Measurements from ENCODE around the gene ETV5.

DNA sequence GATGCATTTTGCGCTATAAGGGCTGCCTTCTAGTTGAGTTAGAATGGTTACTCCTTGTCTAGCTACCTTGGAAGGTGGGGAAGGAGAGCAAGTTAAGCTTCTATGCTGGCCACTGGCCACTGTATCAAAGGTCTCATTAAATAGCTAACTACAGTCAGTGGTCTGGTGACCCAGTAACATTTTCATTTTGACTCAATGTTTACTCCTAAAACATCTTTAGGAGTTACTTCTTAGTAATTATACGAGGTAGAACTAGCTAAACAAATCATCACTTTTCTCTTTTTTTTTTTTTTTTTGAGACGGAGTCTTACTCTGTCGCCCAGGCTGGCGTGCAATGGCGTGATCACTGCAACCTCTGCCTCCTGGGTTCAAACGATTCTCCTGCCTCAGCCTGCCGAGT, 26.7 kb downstream of the ETV5 start:
- TF ChIP-seq, protein P1, sequence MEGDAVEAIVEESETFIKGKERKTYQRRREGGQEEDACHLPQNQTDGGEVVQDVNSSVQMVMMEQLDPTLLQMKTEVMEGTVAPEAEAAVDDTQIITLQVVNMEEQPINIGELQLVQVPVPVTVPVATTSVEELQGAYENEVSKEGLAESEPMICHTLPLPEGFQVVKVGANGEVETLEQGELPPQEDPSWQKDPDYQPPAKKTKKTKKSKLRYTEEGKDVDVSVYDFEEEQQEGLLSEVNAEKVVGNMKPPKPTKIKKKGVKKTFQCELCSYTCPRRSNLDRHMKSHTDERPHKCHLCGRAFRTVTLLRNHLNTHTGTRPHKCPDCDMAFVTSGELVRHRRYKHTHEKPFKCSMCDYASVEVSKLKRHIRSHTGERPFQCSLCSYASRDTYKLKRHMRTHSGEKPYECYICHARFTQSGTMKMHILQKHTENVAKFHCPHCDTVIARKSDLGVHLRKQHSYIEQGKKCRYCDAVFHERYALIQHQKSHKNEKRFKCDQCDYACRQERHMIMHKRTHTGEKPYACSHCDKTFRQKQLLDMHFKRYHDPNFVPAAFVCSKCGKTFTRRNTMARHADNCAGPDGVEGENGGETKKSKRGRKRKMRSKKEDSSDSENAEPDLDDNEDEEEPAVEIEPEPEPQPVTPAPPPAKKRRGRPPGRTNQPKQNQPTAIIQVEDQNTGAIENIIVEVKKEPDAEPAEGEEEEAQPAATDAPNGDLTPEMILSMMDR (tag by site-specific recombination; IDR thresholded peaks at IDR 0.05) = no peak
- TF ChIP-seq, protein P2, sequence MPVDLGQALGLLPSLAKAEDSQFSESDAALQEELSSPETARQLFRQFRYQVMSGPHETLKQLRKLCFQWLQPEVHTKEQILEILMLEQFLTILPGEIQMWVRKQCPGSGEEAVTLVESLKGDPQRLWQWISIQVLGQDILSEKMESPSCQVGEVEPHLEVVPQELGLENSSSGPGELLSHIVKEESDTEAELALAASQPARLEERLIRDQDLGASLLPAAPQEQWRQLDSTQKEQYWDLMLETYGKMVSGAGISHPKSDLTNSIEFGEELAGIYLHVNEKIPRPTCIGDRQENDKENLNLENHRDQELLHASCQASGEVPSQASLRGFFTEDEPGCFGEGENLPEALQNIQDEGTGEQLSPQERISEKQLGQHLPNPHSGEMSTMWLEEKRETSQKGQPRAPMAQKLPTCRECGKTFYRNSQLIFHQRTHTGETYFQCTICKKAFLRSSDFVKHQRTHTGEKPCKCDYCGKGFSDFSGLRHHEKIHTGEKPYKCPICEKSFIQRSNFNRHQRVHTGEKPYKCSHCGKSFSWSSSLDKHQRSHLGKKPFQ (tag by site-specific recombination; IDR thresholded peaks at IDR 0.05) = no peak
- no peak for TF ChIP-seq ZNF791 (tag by site-specific recombination; IDR thresholded peaks at IDR 0.05)
- no peak for TF ChIP-seq ZNF23 (tag by site-specific recombination; IDR thresholded peaks at IDR 0.05; ENCODE audit: borderline replicate concordance)
- no peak for TF ChIP-seq ZNF558 (tag by site-specific recombination; IDR thresholded peaks at IDR 0.05)
